Fibroblast of skin of left biceps (primary cell): ENCODE data around the gene TKFC.

ENCODE experiments used
- DNase-seq, 2 experiments: peaks; one replicate each; pipeline ENCODE4 v3.0.0-alpha.2; 2013; ENCODE audit warnings: low read depth in 2 of 2

Gene TKFC

DNA sequence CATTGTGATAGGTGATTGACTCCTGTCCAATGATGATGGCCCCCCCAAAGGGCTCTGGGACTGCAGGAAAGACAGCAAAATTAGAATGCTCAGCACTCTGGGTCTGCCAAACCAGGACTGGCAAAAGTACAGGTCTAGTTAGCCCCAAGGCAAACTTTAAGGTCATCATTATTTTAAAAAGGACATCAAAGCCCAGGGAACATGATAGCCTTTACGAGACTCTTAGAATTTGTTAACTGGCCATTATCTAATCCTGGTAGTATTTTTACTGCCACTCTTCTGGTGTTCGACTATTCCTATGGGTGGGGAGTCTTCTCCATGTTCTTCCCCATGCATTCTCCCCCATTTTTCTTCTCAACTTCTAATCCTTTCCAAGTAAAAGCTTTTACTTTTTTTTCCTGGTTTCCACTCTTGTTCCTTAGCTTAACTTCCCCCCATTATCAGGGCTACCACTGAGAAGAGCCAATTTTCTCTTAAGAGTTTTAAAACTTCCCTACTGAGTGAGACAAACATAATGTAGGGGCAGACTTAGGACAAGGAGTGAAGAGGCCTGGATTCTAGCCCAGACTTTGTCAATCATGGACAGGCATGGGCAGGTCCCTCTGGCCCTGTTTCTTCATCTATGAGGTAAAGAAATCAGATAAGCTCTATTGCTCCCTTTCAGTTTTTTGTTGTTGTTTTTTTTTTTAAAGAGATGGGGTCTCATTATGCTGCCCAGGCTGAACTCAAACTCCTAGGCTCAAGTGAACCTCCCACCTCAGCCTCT is 7.2 kb upstream of the TKFC start:
- no peak for DNase-seq

DNA sequence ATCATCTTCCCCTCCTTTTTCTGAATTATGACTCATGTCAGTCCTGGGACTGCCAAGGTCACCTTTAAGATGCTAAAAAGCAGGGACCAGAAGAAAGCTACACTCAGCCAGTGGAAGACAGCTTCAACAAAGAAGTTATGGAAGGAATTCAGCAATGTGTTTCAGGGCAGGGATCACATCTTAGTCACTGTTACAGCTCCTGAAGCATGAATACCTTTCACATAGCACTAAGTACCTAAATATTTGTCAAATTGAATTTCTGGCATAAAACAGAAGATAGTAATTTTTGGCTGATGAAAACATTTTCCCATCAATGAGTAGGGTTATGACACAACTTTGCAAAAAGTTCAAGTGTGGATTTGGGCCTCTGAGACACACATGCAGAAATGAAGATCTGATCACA is 5.4 kb upstream of the TKFC start:
- DNase-seq: peak; percentile 19 to 24

DNA sequence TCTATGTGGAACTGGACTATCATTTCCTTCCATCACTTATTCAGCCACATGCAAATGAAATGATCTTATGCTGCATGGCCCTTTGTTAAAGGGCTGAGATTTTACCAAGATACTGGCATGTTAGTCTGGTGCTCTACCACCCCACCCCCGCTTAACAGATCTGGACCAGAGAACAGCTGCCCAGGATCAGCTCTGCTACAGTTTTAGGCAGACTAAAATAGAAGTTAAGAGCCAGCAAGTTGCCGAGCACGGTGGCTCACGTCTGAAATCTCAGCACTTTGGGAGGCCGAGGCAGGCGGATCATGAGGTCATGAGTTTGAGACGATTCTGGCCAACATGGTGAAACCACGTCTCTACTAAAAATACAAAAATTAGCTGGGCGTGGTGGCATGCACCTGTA is 4.7 kb upstream of the TKFC start:
- DNase-seq: no peak

DNA sequence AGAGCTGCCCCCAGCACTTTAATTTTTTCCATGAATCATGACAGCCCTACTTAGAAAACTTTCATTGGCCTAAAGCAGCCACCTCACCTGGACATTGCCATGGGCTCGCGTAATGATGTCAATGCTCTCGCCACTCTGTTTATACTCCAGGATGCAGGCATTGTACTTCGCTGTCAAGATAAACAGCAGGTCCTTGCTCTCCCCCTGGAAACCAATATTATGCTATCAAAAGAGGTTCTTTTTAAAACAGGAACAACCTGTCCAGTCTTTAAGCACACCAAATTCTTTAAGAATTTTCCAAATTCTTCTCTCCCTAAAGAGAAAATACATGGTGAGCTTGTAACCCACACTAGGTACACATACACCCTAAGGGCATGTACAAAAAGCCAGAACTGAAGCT is 3.2 kb upstream of the TKFC start:
- no peak for DNase-seq

DNA sequence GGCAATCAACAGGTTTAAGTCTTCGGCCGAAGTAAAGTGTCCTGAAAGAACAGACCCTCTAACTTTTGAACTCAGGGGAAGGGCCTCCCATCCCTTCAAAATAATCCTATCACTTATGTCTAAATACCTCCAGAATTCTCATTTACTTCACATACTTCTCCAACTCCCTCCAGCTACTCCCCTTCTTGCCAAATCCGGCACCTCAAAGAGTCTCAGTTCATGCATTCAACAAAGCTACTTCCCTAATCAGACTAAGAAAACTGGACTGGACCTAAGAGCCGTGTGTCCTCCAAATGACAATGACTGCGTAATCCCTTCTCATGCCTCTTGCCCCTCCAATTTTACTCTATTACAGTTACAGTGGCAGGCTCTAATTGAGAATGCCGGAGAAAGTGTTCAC is 1.4 kb upstream of the TKFC start:
- DNase-seq: no peak

DNA sequence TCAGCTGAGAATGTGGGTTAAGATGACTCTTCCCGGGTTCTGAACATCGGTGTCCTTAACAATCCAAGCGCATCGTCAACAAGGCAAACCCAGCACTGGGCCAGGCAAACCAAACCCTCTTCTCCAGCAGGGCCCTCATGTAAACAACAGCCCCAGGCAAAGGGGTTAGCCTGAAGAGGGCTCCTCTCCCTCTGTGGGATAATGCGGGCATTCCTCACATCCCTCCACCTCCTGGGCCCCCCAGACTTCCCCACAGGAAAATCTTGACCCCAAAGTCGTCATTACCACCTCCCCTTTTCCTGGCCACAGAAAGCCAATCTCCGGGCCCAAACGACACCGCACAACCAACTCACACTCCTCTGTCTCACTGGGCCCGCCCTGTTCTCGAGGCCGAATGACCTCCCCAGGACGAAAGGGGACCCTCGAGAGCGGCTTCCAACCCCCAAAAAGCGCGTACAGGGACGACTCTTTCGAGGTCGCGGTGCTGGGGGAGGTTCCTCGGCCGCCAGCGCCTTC is 689 bp upstream of the TKFC start:
- DNase-seq: no peak

DNA sequence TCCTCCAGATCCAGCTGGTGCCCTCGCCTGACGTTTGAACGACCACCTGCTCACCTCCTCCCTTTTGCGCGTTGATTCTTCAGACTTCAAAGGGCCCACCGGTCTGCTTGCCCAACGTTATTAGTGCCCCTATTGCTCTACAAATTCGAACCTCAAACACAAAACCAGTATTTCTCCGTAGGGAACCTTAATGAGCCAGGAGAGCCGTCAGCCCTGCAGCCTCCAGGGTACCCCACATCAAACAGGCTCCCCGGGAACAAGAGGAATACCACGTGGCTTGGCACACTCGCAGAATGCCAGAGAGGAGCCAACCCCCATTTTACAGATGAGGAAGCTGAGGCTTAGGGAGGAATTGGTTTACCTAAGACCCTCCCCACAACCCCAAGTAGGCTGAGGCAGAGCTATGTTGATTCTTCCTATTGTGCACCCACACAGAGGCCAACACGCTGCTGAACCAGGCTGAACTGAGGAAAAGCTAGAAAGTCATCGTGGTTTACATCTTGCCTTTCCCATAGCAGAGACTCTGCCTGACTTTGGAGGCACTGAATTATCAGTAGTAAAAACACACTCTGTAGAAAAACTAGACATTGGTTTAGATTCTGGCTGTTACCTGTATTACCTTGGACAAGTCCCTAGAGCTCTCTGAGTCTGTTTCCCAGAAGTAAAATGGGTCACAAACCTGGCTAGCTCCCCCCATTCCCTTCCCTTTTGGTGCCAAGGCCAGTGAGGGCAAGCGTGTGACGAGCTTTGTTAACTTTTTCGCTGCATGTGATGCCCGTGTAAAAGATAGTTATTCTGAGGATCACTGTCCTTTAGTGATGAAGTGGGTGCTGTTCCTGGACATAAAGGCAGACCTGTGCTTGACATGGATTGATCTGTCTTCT is 764 bp downstream of the TKFC start:
- no peak for DNase-seq

DNA sequence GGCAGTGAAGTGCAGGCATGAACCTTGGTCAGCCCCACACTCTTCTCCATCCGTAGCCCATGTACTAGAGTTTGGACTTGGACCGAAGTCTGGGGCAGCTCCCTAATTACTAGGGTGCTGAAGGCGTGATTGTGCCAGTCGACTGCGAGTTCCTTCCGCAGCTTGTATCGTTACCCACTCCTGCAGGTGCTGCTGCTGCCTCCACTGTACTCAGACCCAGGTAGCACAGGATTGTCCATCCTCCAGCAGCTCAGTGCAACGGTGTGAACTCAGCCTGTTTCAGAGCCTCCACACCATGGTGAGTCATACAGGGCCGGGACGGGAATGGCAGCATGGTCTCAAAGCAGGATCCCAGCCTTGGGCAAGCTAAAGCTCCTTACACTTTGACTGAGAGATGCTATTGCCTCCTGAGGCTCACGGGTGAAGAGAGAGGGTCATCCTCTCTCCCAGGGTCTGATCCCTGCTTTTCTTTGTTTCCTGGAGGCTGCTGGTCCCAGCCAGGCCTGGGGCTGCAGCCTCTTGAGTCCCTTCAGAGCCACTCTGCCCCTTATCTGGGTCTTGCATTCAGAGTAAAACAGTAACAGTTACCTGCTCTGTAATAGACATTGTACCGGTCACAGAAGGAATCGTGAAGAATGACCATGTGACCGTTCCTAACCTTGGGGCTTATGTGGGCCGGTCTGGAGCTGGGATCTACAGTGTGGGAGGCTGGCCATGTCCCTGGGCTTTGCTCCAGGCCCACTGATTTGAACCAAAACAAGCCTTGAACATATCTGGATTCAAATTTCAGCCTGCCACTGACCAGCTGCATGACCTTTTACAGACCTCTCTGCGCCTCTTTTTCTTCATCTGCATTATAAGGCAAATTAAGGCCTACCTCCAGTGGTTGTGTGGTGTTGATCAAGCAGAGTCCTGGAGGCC is 1.7 kb downstream of the TKFC start:
- DNase-seq: no peak

DNA sequence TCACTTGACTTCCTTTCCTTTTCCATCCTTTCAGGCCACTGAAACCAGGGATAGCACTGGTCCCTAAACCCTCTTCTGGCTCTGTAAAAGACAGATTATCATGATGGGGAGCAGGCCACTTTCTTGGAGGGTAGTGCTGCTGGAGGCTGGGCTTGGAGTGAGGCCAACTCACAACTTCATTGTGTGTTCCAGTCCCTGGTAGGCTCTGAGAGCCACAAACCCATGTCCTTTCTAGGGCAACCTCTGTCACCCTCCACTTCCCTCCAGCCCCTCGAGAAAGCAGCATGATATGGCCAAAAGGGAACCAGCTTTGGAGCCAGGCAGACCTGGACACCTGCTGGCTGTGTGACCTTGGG is 2.3 kb downstream of the TKFC start:
- DNase-seq: no peak

DNA sequence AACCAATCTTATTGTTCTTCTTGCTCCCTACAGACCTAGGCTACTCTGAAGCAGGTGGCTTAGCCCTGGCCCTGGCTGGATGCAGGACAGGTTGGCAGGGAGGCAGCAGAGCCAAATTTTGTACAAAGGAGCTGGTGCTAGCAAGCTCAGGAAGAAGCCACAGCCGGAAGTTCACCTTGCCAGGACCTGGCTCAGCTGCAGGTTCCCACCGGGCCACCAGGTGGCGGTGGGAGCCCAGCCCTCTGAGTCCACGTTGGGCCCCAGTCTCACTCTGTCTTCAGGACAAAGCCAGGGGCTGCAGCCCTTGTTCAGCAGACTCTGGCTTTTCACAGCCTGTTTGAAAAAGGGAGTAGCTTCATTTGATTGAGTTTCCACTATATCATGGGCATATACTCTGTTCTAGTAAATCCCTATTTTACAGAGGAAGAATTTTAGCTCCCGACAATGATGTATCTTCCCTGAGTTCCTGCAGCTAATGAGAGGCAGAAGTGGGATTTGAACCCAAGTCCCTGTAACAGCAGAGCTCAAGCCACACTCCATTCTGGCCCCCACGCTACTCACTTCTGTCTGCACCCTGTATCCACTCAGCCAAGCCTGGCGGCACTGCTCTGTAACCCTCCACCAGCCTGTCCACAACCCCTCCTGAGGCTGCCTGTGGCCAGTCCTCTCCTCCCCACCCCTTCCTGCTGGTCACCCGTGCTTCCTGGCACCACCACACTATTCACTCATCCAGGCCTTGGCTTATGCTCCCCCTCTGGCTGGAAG is 3.3 kb downstream of the TKFC start:
- DNase-seq: peak; percentile 23 to 29

DNA sequence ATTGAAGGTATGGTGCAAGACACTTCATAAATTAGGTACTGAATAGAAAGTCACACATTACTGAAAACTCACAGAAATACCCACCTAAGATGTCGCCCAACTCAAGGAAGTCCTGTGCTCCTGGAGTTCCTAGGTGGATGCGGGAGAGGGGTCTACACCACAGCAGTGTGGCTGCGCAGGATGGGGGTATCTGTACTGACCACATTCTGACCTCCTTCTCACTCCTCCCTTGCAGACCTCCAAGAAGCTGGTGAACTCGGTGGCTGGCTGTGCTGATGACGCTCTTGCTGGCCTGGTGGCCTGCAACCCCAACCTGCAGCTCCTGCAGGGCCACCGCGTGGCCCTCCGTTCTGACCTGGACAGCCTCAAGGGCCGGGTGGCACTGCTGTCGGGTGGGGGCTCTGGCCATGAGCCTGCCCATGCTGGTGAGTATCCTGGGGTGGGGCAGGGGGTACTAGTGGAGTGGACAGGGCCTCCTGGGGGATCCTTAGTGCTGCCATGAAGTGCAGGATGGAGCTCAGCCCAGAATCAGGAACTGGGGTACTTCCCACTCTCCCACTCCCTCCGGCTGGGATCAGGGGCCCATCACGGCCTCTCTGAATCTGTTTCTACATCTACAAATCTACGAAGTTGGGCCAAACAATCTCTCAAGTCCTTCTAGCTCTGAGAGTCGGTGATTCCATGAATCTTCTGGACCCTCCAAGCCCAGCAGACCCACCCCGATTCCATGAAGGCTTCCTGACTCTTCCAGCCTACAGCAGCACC is 4.9 kb downstream of the TKFC start:
- DNase-seq: no peak

DNA sequence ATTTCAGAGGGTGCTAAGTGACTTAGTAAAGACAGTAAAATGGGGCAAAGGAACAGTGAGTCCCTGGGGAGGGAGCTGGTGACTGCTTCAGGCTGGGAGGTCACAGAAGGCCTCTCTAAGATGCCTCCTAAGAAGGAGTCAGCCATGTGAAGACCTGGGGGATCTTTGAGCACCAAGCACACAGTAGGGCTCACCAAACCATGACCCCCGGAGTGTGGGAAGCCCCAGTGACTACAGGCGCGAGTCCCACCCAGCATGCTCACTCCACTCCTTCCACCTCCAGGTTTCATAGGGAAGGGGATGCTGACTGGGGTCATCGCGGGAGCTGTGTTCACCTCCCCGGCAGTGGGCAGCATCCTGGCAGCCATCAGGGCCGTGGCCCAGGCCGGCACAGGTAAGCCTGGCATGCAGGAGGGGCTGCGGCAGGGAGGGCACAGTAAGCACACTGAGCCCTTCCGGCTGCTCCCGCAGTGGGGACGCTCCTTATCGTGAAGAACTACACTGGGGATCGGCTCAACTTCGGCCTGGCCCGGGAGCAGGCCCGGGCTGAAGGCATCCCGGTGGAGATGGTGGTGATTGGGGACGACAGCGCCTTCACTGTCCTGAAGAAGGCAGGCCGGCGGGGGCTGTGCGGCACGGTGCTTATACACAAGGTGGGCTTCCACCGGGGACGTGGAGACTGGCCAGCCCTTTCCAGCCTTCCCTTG is 5.9 kb downstream of the TKFC start:
- no peak for DNase-seq

DNA sequence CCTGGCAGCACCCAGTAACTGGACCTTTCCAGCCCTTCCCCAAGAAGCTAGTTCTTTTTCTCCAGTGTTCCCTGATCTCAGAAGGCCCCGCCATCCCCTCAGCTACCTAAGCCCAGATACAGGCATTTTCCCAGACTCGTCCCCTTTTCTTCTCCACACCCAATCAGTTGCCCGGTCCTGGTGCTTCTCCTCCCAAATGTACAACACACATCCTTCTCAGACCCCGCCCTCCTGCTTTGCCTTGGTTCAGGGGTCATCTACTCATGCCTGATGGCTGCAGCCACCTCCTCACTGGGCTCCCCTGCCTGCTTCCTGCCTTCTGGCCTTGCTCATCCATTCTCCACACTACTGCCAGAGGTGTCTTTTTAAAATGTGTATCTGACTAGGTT is 6.5 kb downstream of the TKFC start:
- DNase-seq: no peak

DNA sequence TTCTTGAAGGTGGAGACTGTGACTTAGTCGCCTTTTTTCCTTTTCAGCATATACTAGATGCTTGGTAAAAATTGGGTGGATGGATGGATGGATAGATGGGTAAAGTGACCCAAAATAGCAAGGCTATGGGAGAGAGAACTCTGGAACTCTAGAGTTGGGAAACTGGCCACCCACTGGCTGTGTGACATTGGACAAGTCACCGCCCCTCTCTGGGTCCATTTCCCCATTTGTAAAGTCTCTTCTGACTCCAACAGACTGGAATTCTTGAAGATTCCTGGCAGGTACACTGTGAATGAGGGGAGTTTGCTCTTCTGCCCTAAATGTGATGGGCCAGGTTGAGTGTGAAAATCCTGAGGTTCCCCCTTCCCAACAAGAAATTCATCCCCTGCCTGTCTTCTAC is 8.0 kb downstream of the TKFC start:
- DNase-seq: no peak

DNA sequence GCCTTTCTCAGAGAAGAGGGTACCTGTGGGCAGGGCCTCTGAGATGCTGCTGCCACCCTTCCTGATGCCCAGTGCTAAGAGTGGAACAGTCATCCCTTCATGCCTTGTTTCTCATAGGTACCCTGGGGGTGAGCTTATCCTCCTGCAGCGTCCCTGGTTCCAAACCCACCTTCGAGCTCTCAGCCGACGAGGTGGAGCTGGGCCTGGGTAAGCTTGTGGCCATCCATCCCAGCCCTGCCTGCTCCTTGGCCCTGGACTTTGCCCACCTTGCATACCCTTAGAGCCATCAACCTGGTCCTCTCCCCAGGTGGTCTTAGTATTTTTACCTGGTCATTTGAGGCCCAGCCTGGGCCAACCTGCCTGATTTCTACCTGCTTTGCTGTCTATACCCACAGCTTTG is 8.7 kb downstream of the TKFC start:
- DNase-seq: no peak

DNA sequence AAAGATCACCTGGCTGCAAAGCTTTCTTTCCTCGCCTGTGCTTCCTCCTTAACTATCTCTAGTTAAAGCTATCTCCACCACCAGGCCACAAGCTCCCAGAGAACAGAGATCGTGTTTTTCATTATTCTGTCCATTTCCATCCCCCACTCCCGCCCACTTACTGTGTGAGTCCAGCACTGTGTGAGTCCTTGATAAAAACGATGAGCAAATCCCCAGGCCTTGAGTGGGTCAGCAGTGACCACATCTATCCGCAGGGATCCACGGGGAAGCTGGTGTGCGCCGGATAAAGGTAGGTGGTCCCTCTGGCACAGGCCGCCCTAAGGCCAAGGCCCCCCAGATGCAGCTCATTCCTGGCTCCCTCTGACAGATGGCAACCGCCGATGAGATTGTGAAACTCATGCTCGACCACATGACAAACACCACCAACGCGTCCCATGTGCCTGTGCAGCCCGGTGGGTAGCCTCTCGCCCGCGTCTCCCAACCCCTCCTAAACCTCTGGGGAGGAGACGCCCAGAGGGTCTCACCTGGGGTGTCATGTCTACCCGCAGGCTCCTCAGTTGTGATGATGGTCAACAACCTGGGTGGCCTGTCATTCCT is 9.3 kb downstream of the TKFC start:
- DNase-seq: no peak

DNA sequence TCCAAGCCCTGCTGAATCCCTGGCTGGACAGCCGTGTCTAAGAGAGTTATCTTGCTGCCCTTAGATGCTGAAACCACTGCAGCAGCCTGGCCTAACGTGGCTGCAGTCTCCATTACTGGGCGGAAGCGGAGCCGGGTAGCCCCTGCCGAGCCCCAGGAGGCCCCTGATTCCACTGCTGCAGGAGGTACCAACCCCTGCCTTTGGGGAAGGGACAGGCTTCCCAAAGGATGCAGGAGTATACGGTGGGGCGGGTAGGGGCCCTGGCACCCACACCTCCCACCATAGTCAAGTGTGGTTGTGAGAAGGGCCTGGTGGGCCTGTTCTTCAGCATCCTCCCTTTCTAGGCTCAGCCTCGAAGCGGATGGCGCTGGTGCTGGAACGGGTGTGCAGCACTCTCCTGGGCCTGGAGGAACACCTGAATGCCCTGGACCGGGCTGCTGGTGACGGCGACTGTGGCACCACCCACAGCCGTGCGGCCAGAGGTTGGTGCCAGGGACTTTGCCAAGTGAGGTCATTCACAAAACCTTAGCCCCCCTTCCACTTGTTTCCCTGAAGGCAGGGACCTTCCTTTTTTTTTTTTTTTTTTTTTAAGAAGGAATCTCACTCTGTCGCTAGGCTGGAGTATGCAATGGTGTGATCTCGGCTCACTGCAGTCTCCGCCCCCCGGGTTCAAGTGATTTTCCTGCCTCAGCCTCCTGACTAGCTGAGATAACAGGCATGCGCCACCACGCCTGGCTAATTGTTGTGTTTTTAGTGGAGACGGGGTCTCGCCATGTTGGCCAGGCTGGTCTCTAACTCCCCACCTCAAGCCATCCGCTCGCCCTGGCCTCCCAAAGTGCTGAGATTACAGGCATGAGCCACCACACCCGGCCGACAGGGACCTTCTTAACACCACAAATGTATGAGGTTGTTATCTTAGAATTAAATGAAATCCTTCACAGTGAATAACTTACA is 11.0 kb downstream of the TKFC start:
- DNase-seq: no peak

DNA sequence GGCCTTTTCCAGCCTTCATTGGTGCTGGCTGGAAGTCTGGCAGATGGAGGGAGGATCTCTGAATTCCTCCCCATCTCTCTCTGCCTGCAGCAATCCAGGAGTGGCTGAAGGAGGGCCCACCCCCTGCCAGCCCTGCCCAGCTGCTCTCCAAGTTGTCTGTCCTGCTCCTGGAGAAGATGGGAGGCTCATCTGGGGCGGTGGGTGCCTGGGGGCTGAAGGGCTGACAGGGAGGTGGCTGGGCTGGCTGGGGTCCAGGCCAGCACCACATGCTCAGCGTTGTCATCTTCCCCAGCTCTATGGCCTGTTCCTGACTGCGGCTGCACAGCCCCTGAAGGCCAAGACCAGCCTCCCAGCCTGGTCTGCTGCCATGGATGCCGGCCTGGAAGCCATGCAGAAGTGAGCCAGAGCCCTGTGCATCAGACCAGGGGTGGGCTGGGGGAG is 12.2 kb downstream of the TKFC start:
- no peak for DNase-seq
